Nephron (organoid): ENCODE measurements around the gene OR52K1.
"Not testable (repeated sequence)": the region's sequence is repeated elsewhere in the genome, so short reads cannot be mapped to it uniquely, and the experiment has no call there.

Source experiments
- H3K27ac Mint-ChIP-seq, 3 experiments: 2 replicates each; pipeline ENCODE4 v1.8.0; 2020; ENCODE audit warnings: mixed read lengths in 3 of 3, mild to moderate bottlenecking in 2 of 3, moderate library complexity in 1 of 3
- H3K27me3 Mint-ChIP-seq: 2 replicates; pipeline ENCODE4 v1.8.0; 2021; ENCODE audit warnings: low read depth, mild to moderate bottlenecking, moderate library complexity, mixed read lengths
- H3K36me3 Mint-ChIP-seq: 2 replicates; pipeline ENCODE4 v1.8.0; 2020; ENCODE audit warnings: low read depth, mixed read lengths
- H3K4me1 Mint-ChIP-seq: 2 replicates; pipeline ENCODE4 v1.8.0; 2020; ENCODE audit warnings: mixed read lengths
- H3K4me3 Mint-ChIP-seq, 3 experiments: 2 replicates each; pipeline ENCODE4 v1.8.0; 2020; ENCODE audit warnings: mild to moderate bottlenecking in 3 of 3, mixed read lengths in 3 of 3, moderate library complexity in 2 of 3
- H3K9me3 Mint-ChIP-seq: 2 replicates; pipeline ENCODE4 v1.8.0; 2020; ENCODE audit warnings: mixed read lengths
- CTCF ChIP-seq, 3 experiments: fragments of 200-600 bp; sonication (generic); IDR thresholded peaks; one replicate each; pipeline ENCODE4 v1.5.0; 2021; ENCODE audit warnings: antibody characterized with exemption in 3 of 3; ENCODE audit not compliant: unreplicated experiment in 3 of 3

OR52K1 gene

GRCh38 chr11:4479644-4480043 lies 2.8 kb upstream of the OR52K1 start:
- no peaks in the 10 kb centered on the region for H3K27me3 Mint-ChIP-seq
- TF ChIP-seq CTCF (IDR thresholded peaks at IDR 0.05; ENCODE audit: unreplicated experiment in 3 of 3), result no peak
- H3K4me1 Mint-ChIP-seq, result no peaks in the 10 kb centered on the region
- H3K36me3 Mint-ChIP-seq, result no peaks in the 10 kb centered on the region
- no peaks in the 10 kb centered on the region for H3K9me3 Mint-ChIP-seq
- H3K4me3 Mint-ChIP-seq, result no peak overlapping the region
- H3K27ac Mint-ChIP-seq, result no peak overlapping the region

- Mint-ChIP-seq H3K27ac (no peak overlapping the region), H3K36me3 (no peaks in the 10 kb centered on the region), H3K9me3 (no peaks in the 10 kb centered on the region), H3K4me3 (no peak overlapping the region), H3K27me3 (no peaks in the 10 kb centered on the region), H3K4me1 (no peaks in the 10 kb centered on the region)
- no peak for TF ChIP-seq CTCF (IDR thresholded peaks at IDR 0.05; ENCODE audit: unreplicated experiment in 3 of 3)
Measured at GRCh38 chr11:4480577-4481239, 1.7 kb upstream of the OR52K1 start.

GRCh38 chr11:4481240-4481582 lies 1.2 kb upstream of the OR52K1 start:
- Mint-ChIP-seq H3K9me3 (no peaks in the 10 kb centered on the region), H3K4me3 (no peak overlapping the region), H3K4me1 (no peaks in the 10 kb centered on the region), H3K36me3 (no peaks in the 10 kb centered on the region), H3K27ac (no peak overlapping the region), H3K27me3 (no peaks in the 10 kb centered on the region)
- no peak for TF ChIP-seq CTCF (IDR thresholded peaks at IDR 0.05; ENCODE audit: unreplicated experiment in 3 of 3)

- TF ChIP-seq CTCF (IDR thresholded peaks at IDR 0.05; ENCODE audit: unreplicated experiment in 3 of 3), result no peak
- Mint-ChIP-seq H3K27ac (no peak overlapping the region), H3K4me3 (no peak overlapping the region), H3K36me3 (no peaks in the 10 kb centered on the region), H3K9me3 (no peaks in the 10 kb centered on the region), H3K27me3 (peaks cover 5% of the 10 kb centered on the region), H3K4me1 (no peaks in the 10 kb centered on the region)
Measured at GRCh38 chr11:4484310-4484709, 1.9 kb downstream of the OR52K1 start.

- H3K27ac Mint-ChIP-seq, H3K4me3 Mint-ChIP-seq, H3K36me3 Mint-ChIP-seq, H3K27me3 Mint-ChIP-seq, H3K9me3 Mint-ChIP-seq, H3K4me1 Mint-ChIP-seq: not testable (repeated sequence)
Measured at GRCh38 chr11:4491405-4491804, 9.0 kb downstream of the OR52K1 start.

GRCh38 chr11:4491878-4492606 lies 9.6 kb downstream of the OR52K1 start:
- Mint-ChIP-seq H3K9me3 (no peaks in the 10 kb centered on the region), H3K4me3 (no peak overlapping the region), H3K27me3 (peaks cover 13% of the 10 kb centered on the region), H3K4me1 (peaks cover 9% of the 10 kb centered on the region), H3K27ac (no peak overlapping the region), H3K36me3 (no peaks in the 10 kb centered on the region)
- TF ChIP-seq CTCF (IDR thresholded peaks at IDR 0.05; ENCODE audit: unreplicated experiment in 3 of 3), result no peak
